HG03442 (cell line): ENCODE results near the gene KRT6C.

Source experiments
- ATAC-seq: cut with Tn5 transposase; IDR thresholded peaks from one replicate; pipeline ENCODE4 v1.9.1; 2021; ENCODE audit warnings: mild to moderate bottlenecking, moderate library complexity; ENCODE audit not compliant: unreplicated experiment

Gene KRT6C

GRCh38 chr12:52473768-52474167, at the start of gene KRT6C:
TSS of gene KRT6C (minus strand) at chr12:52473805. CDS start at chr12:52473737, 68 bp downstream.
- ATAC-seq: no peak

GRCh38 chr12:52522346-52523011, 48.9 kb upstream of the KRT6C start:
- ATAC-seq: no peak

- ATAC-seq: no peak
These were observed 48.1 kb upstream of the KRT6C start for GRCh38 chr12:52521568-52522266.

DNA sequence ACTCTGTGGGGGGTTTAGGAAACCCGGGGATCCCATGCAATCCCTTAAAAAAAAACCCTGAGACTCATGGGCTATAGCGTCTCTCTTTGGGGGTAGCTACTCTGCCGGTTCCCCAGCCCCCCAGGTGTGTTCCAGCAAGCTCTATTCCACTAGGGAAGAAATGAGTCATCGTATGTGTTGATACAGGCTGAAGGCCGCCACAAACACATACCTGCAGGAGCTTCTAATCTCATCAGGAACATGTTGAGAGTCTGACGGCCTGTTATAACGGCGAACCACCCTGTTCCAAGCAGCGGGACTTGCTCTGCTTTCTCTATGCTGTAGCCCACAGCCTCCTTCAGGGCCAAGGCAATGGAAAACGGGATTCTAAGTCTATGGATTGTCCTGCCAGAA, 47.6 kb upstream of the KRT6C start:
- ATAC-seq: no peak

DNA sequence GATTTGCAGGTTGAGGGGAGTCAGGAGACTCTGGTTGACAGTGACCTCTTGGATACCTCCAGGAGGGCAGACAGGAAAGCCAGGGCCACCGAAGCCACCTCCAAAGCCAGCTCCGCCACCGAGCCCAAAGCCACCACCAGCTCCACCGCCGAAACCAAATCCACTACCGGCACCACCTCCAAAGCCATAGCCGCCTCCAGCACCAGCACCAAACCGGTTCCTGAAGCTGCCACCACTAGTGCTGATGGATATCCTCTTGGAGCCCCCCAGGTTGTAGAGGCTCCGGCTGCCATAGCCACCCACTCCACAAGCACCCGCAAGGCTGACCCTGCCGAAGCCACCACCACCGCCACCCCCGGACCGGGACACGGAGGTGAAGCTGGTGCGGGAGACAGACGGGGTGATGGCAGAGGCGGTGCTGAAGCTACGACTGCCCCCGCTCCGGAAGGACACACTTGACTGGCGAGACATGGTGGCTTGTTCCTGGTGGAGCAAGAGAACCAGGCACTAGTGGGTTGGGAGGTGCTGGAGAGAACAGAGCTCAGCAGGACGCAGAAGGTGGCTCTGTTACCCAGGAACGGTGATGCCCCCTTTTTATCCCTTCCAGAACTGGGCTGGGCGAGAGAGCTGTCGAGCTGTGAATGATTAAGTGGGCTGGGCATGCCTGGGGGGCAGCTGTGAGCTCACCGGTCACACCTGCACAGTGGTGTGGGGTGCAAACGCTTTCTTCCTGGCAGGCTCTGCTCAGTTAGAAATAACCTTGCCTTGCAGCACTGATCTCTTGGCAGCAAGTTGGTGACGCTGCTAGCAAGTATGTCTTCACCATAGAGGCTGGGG, 46.4 kb upstream of the KRT6C start, which contains the start of gene KRT5:
KRT5 (minus strand) TSS at position 569 of the 837 bp plus-strand sequence; CDS start at position 471, 98 bp downstream.
- ATAC-seq: no peak

GRCh38 chr12:52519387-52519703, 45.7 kb upstream of the KRT6C start:
- ATAC-seq: no peak

- no peak for ATAC-seq
These were observed 45.2 kb upstream of the KRT6C start for GRCh38 chr12:52518574-52519386.

- ATAC-seq: no peak
These were observed 44.3 kb upstream of the KRT6C start for GRCh38 chr12:52517888-52518287.

GRCh38 chr12:52517005-52517835, 43.6 kb upstream of the KRT6C start:
- no peak for ATAC-seq

DNA sequence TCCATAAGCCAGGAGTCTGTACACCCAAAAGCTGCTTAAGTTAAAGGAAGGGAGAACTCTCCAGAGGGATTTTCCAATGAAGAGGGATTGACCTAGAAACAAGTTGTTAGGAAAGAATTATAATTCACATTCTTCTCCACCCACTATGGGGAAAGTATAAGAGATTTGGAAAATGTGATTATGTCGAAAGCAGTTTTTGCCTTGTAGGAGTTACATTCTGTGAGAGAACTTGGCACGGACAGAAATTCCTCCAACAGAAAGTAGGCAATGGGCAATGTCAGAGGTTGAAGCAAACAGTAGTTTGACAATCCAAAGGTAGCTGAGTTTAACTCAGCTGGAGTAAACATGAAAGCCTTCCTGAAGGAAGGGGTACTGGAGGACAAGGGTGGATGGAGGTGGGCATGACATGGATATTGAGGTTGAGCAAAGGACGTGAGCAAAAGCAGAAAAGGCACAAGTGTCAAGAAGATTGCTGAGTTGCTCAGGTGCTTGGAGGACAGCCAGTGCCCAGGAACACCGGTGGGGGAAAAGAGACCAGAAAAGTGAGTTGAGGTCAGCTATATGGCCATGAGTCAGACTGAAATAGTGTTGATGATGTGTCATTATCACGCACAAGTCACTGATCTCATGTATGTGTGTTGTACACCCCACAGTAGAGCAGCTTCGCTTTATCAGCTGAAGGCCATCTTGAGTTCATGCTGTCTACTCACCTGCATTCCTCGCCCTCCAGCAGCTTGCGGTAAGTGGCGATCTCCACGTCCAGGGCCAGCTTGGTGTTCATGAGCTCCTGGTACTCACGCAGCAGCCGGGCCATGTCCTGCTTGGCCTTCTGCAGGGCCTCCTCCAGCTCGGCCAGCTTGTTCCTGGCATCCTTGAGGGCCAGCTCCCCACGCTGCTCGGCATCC, 42.6 kb upstream of the KRT6C start:
- no peak for ATAC-seq

DNA sequence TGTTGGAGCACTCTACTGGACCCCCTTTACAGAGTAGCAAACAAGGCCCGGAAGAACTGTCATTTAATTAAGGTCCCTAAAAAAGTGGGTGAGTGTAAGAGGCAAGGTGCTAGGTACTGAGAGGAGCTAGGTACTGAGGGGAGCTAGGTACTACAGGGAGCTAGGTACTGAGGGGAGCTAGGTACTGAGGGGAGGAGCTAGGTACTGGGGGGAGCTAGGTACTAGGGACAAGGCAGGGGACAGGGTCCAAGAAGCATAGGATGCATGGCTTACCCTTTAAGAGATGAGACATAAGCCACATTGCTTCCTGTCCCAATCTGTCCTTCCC, 41.7 kb upstream of the KRT6C start:
- ATAC-seq: no peak

DNA sequence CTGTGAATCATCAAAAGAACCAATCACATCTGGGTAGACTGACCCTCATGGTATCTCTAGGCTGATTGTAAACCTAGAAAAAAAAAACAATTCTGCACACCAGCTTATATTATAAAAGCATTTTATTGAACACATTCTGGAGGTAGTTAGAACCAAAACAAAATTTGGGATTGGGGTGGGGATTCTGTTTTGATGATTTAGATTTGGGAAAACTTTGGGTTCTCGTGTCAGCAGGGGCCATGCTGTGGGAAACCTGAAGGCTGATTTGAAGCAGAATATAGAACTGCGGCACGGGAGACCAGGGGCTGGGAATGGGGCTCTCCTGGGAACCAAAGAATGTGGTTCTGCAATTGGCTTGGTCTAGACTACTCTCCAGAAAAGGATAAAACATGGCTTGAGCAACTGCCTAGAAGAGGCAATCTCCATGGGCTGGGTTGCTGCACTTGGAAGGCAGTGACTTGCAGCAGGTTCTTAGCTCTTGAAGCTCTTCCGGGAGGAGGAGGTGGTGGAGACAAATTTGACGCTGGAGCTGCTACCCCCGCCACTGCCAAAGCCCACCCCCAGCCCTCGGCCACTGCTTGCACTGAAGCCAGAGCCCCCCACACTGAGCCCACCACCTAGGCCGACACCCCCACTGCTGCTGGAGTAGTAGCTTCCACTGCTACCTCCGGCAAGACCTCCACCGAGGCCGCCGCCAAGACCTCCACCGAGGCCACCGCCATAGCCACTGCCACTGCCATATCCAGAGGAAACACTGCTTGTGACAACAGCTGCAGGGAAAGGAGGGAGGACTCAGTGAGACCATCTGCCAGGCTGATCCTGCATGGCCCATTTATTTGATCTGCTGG, 41.1 kb upstream of the KRT6C start:
- no peak for ATAC-seq

DNA sequence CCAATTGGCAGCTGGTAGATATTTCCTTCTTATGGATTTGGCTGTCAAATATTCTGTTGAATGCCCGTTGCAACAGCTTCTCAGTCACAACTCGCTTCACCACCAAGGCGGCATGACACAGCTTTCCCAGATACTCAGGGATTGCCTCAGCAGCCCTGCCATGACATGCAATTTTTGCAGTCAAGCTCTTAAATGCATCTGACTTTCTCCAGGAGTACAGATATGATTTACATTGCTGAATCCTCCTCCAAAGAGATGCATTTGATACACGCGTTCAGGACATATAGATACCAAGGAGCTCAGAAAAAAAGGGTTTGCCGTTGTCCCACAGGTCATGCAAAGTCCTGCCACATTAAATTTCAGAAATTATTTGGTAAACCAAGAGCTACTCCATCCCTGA, 40.1 kb upstream of the KRT6C start:
- no peak for ATAC-seq

GRCh38 chr12:52508211-52508610, 34.6 kb upstream of the KRT6C start:
- no peak for ATAC-seq

- ATAC-seq: no peak
These were observed 33.5 kb upstream of the KRT6C start for GRCh38 chr12:52506858-52507715.

- no peak for ATAC-seq
These were observed 29.3 kb upstream of the KRT6C start for GRCh38 chr12:52502877-52503276.

DNA sequence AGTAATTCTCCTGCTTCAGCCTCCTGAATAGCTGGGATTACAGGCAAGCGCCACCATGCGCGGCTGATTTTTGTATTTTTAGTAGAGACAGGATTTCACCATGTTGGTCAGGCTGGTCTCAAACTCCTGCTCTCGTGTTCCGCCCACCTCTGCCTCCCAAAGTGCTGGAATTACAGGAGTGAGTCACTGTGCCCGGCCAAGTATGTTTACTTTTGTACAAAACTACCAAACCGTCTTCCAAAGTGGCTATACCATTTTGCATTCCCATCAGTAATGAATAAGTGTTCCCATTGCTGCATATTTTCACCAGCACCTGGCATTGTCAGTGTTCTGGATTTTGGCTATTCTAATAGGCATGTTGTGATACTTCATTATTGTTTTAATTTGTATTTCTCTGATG, 27.9 kb upstream of the KRT6C start:
- ATAC-seq: no peak
